Measurements from ENCODE around the gene GPRC5B.

Gene GPRC5B

GRCh38 chr16:19859603-19860002 is 25.0 kb downstream of the GPRC5B start:
- TF ChIP-seq CTCF (conservative IDR thresholded peaks at IDR 0.05) (no peak), ZFX (IDR thresholded peaks at IDR 0.05) (no peak)
- peak overlapping the region; percentile 63 for H3K27ac ChIP-seq

- H3K27ac ChIP-seq, result no peak overlapping the region
- no peak for TF ChIP-seq CTCF (conservative IDR thresholded peaks at IDR 0.05)
- TF ChIP-seq ZFX (IDR thresholded peaks at IDR 0.05), result no peak
These were observed 25.5 kb downstream of the GPRC5B start for GRCh38 chr16:19859166-19859565.

GRCh38 chr16:19858340-19859018 is 26.2 kb downstream of the GPRC5B start:
- no peak overlapping the region for H3K27ac ChIP-seq
- no peak for TF ChIP-seq ZFX (IDR thresholded peaks at IDR 0.05)
- no peak for TF ChIP-seq CTCF (conservative IDR thresholded peaks at IDR 0.05)

- no peak overlapping the region for H3K27ac ChIP-seq
- TF ChIP-seq ZFX (IDR thresholded peaks at IDR 0.05) (no peak), CTCF (conservative IDR thresholded peaks at IDR 0.05) (no peak)
These were observed 26.9 kb downstream of the GPRC5B start for GRCh38 chr16:19857593-19858339.

- TF ChIP-seq ZFX (IDR thresholded peaks at IDR 0.05), result no peak
- TF ChIP-seq CTCF (conservative IDR thresholded peaks at IDR 0.05), result no peak
- no peak overlapping the region for H3K27ac ChIP-seq
These were observed 28.5 kb downstream of the GPRC5B start for GRCh38 chr16:19856120-19856519.

- TF ChIP-seq CTCF (conservative IDR thresholded peaks at IDR 0.05) (no peak), ZFX (IDR thresholded peaks at IDR 0.05) (no peak)
- H3K27ac ChIP-seq, result no peak overlapping the region
These were observed 30.1 kb downstream of the GPRC5B start for GRCh38 chr16:19854543-19854876.

- no peak overlapping the region for H3K27ac ChIP-seq
- TF ChIP-seq ZFX (IDR thresholded peaks at IDR 0.05), result no peak
- no peak for TF ChIP-seq CTCF (conservative IDR thresholded peaks at IDR 0.05)
These were observed 30.7 kb downstream of the GPRC5B start for GRCh38 chr16:19853742-19854542.
